Neural progenitor cell (in vitro differentiated cells): Measurements from ENCODE around the gene ACOXL. TPM values are rescaled to one million over a fixed set of nuclear protein-coding genes. Genes with fewer than 3 reads are reported as not detected.
"Not testable (repeated sequence)": the region's sequence is repeated elsewhere in the genome, so short reads cannot be mapped to it uniquely, and the experiment has no call there.

Experiments used
- DNase-seq: peaks from one replicate; pipeline ENCODE4 v3.0.0-alpha.2; 2016; ENCODE audit warnings: low spot score
- H2AFZ ChIP-seq: fragments of 200-600 bp; sonication (generic); replicated peaks from 2 replicates; pipeline ENCODE4 v1.6.1; 2016; ENCODE audit warnings: antibody characterized with exemption
- H3F3A ChIP-seq: fragments of 200-600 bp; sonication (generic); 2 replicates; pipeline ENCODE4 v1.6.1; 2016; ENCODE audit warnings: antibody characterized with exemption, low read depth
- H3K27ac ChIP-seq: fragments of 200-600 bp; sonication (generic); 2 replicates; pipeline ENCODE4 v1.5.1; 2016; ENCODE audit warnings: mild to moderate bottlenecking
- H3K27me3 ChIP-seq: fragments of 200-600 bp; sonication (generic); 2 replicates; pipeline ENCODE4 v1.6.1; 2016; ENCODE audit warnings: mild to moderate bottlenecking, moderate library complexity
- H3K36me3 ChIP-seq: fragments of 200-600 bp; sonication (generic); 2 replicates; pipeline ENCODE4 v1.5.1; 2016
- H3K4me1 ChIP-seq: fragments of 200-600 bp; sonication (generic); 2 replicates; pipeline ENCODE4 v1.6.1; 2016; ENCODE audit warnings: mixed run types
- H3K4me2 ChIP-seq: fragments of 200-600 bp; sonication (generic); 2 replicates; pipeline ENCODE4 v1.6.1; 2016
- H3K4me3 ChIP-seq: fragments of 200-600 bp; sonication (generic); 2 replicates; pipeline ENCODE4 v1.5.1; 2016
- H3K79me2 ChIP-seq: fragments of 200-600 bp; sonication (generic); 2 replicates; pipeline ENCODE4 v1.6.1; 2016; ENCODE audit warnings: low read depth
- H3K9ac ChIP-seq: fragments of 200-600 bp; sonication (generic); 2 replicates; pipeline ENCODE4 v1.6.1; 2016
- H3K9me3 ChIP-seq: fragments of 200-600 bp; sonication (generic); 2 replicates; pipeline ENCODE4 v1.5.1; 2016; ENCODE audit warnings: low read depth
- H4K20me1 ChIP-seq: fragments of 200-600 bp; sonication (generic); 2 replicates; pipeline ENCODE4 v1.6.1; 2016; ENCODE audit warnings: low read depth
- H3K27ac Mint-ChIP-seq: 3 replicates; pipeline ENCODE4 v1.8.0; 2021; ENCODE audit warnings: mixed read lengths
- H3K27me3 Mint-ChIP-seq: 2 replicates; pipeline ENCODE4 v1.8.0; 2022; ENCODE audit warnings: low read depth, mild to moderate bottlenecking, inconsistent platforms, moderate library complexity, mixed read lengths; ENCODE audit not compliant: insufficient read depth
- H3K36me3 Mint-ChIP-seq: 3 replicates; pipeline ENCODE4 v1.8.0; 2021; ENCODE audit warnings: mixed read lengths
- H3K4me1 Mint-ChIP-seq: 3 replicates; pipeline ENCODE4 v1.8.0; 2021; ENCODE audit warnings: mixed read lengths
- H3K4me3 Mint-ChIP-seq: 3 replicates; pipeline ENCODE4 v1.8.0; 2021; ENCODE audit warnings: mild to moderate bottlenecking, moderate library complexity, mixed read lengths
- H3K9me3 Mint-ChIP-seq: 3 replicates; pipeline ENCODE4 v1.8.0; 2020; ENCODE audit warnings: mixed read lengths
- CTCF ChIP-seq: fragments of 200-600 bp; sonication (generic); IDR thresholded peaks from 2 replicates; pipeline ENCODE4 v1.5.1; 2017; ENCODE audit warnings: antibody characterized with exemption, mild to moderate bottlenecking
- EZH2 ChIP-seq: fragments of 200-600 bp; sonication (generic); IDR thresholded peaks from 2 replicates; pipeline ENCODE4 v1.6.1; 2017; ENCODE audit warnings: antibody characterized with exemption, mild to moderate bottlenecking, moderate library complexity
- EZH2phosphoT487 ChIP-seq: fragments of 200-600 bp; sonication (generic); IDR thresholded peaks from 2 replicates; pipeline ENCODE4 v1.6.1; 2017; ENCODE audit warnings: antibody characterized with exemption
- total RNA-seq: library from RNA; depleted of rRNA; stranded (reverse); fragments of >200 nt; gene quantifications from 2 replicates; pipeline ENCODE4 v1.2.3, GENCODE V29; 2015; ENCODE audit warnings: low replicate concordance

ACOXL gene
- 2.9 TPM in 2 replicates for total RNA-seq

GRCh38 chr2:110732422-110733413 lies at the start of gene ACOXL:
Gene ACOXL, plus strand, starts transcription at chr2:110732573. Its CDS starts 35,817 bp downstream, at chr2:110768390.
- Mint-ChIP-seq H3K27me3 (peaks cover 51% of the 10 kb centered on the region), H3K36me3 (no peaks in the 10 kb centered on the region), H3K4me1 (peaks cover 12% of the 10 kb centered on the region)

GRCh38 chr2:110682872-110683271 lies 49.5 kb upstream of the ACOXL start:
- Mint-ChIP-seq H3K27ac (peak overlapping the region; percentile 43), H3K27me3 (peaks cover 6% of the 10 kb centered on the region), H3K9me3 (peaks cover 15% of the 10 kb centered on the region), H3K36me3 (no peaks in the 10 kb centered on the region), H3K4me3 (no peak overlapping the region), H3K4me1 (peaks cover 24% of the 10 kb centered on the region)
- Histone ChIP-seq H3K27me3 (no peaks in the 10 kb centered on the region), H3K79me2 (peaks cover under 1% of the 10 kb centered on the region), H2AFZ (no peak overlapping the region), H3K27ac (peak overlapping the region; percentile 91), H3K4me1 (peaks cover 43% of the 10 kb centered on the region), H3K9me3 (peaks cover 11% of the 10 kb centered on the region), H4K20me1 (no peaks in the 10 kb centered on the region), H3K36me3 (no peaks in the 10 kb centered on the region), H3K4me2 (peak overlapping the region; percentile 63), H3F3A (peaks cover 66% of the 10 kb centered on the region), H3K4me3 (no peak overlapping the region), H3K9ac (no peak overlapping the region)
- no peak for DNase-seq
- TF ChIP-seq EZH2phosphoT487 (no peak), CTCF (no peak), EZH2 (no peak)

More at GRCh38 chr2:110732422-110733413, at the start of gene ACOXL:
- peak within 1 kb of the TSS; percentile 88 for H2AFZ ChIP-seq
- H3K9ac ChIP-seq, result no peak within 1 kb of the TSS
- H3K27ac ChIP-seq, result no peak within 1 kb of the TSS
- peak within 1 kb of the TSS; percentile 95 for H3K4me2 ChIP-seq
- Mint-ChIP-seq H3K9me3 (peaks cover 27% of the 10 kb centered on the region), H3K4me3 (peak within 1 kb of the TSS; percentile 83), H3K27ac (no peak within 1 kb of the TSS)
- peaks cover 43% of the 10 kb centered on the region for H3K79me2 ChIP-seq
- H3F3A ChIP-seq, result peaks cover 52% of the 10 kb centered on the region
- H3K27me3 ChIP-seq, result peaks cover 41% of the 10 kb centered on the region
- peak within 1 kb of the TSS; percentile 60 for H3K4me3 ChIP-seq
- no peaks in the 10 kb centered on the region for H4K20me1 ChIP-seq
- peaks cover 18% of the 10 kb centered on the region for H3K4me1 ChIP-seq
- no peaks in the 10 kb centered on the region for H3K36me3 ChIP-seq
- no peak for TF ChIP-seq EZH2phosphoT487
- TF ChIP-seq EZH2, result peak; percentile 66
- DNase-seq, result peak; percentile 65
- H3K9me3 ChIP-seq, result no peaks in the 10 kb centered on the region

DNA sequence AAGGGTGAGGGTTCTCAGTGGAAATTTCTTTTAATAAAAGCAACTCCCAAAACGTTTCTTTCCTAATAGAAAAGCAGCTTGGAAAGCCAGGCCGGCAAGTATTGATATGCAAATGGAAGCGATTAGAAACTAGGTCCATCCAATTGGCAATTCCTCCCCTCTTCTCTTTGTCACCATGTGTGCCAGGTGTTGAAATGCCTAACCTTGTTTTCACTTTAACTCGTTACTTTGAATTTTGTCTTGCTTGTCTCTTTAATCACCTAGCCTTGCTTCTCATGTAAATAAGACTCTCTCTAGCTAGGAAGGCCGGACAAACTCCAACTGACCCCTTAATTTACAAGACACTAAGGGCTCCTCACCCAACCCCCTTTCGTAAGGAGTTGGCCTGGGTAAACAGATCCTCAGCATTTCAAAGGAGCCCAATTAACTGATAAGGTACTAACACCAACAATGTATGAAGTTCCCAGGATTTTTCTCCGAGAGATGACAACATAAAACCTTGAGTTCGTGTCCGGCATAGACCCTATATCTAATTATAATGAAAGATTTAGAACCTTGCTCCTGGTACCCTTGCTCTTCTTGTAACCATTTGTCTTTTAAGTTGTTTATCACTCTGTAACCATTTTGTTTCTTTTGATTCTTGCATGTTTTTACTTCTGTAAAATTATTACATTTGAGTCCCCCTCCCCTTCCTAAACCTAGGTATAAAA lies 44.4 kb upstream of the ACOXL start:
- H3K9me3 ChIP-seq, result peaks cover 11% of the 10 kb centered on the region
- not testable (repeated sequence) for H3K4me3 ChIP-seq, H3K27me3 Mint-ChIP-seq, H3K4me3 Mint-ChIP-seq, H3K27me3 ChIP-seq, H2AFZ ChIP-seq, DNase-seq, H3K9ac ChIP-seq, H3K36me3 ChIP-seq, H3K36me3 Mint-ChIP-seq, H4K20me1 ChIP-seq, H3K27ac Mint-ChIP-seq, H3K79me2 ChIP-seq
- peaks cover 60% of the 10 kb centered on the region for H3F3A ChIP-seq
- H3K27ac ChIP-seq, result peak overlapping the region; percentile 46
- H3K4me2 ChIP-seq, result peak overlapping the region; percentile 68
- peaks cover 44% of the 10 kb centered on the region for H3K4me1 ChIP-seq
- H3K4me1 Mint-ChIP-seq, result peaks cover 28% of the 10 kb centered on the region
- H3K9me3 Mint-ChIP-seq, result peaks cover 26% of the 10 kb centered on the region

DNA sequence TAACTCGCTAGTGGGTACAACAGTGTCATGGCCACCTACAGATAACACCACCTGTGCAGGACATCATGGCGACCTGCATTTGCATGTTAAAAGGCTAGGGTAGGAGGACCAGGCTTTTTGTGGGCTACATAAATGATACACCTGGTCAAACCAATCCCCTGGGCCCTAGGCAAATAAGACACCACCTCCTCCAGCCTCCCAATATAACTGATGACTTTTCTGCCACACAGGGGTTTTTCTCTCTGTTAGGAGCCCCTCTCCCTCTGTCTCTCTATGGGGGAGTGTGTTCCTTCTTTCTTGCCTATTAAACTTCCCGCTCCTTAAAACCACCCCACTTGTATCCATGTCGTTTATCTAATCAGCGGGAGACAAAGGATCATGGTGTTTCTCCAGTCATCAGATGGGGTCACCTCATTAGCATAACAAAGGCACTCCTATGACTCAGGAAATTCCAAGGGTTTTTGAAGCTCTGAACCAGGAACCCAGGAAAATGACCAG lies 43.7 kb upstream of the ACOXL start:
- H3K27ac Mint-ChIP-seq, result peak overlapping the region; percentile 39

More for the DNA sequence above, 43.7 kb upstream of the ACOXL start:
- H3K4me3 ChIP-seq, result no peak overlapping the region
- Mint-ChIP-seq H3K27me3 (peaks cover 5% of the 10 kb centered on the region), H3K9me3 (peaks cover 26% of the 10 kb centered on the region), H3K4me3 (peak overlapping the region; percentile 17), H3K4me1 (peaks cover 23% of the 10 kb centered on the region), H3K36me3 (no peaks in the 10 kb centered on the region)
- H3K79me2 ChIP-seq, result no peaks in the 10 kb centered on the region
- peaks cover 53% of the 10 kb centered on the region for H3F3A ChIP-seq
- H2AFZ ChIP-seq, result peak overlapping the region; percentile 12
- H3K9me3 ChIP-seq, result peaks cover 11% of the 10 kb centered on the region
- peak overlapping the region; percentile 68 for H3K4me2 ChIP-seq
- H3K9ac ChIP-seq, result no peak overlapping the region
- DNase-seq, result peak; percentile 90
- H3K4me1 ChIP-seq, result peaks cover 37% of the 10 kb centered on the region
- TF ChIP-seq EZH2 (no peak), EZH2phosphoT487 (no peak), CTCF (no peak)
- peak overlapping the region; percentile 46 for H3K27ac ChIP-seq
- no peaks in the 10 kb centered on the region for H3K36me3 ChIP-seq
- no peaks in the 10 kb centered on the region for H3K27me3 ChIP-seq
- no peaks in the 10 kb centered on the region for H4K20me1 ChIP-seq
